ENCODE data around the gene CDCA3.
"Not testable (repeated sequence)": the region's sequence is repeated elsewhere in the genome, so short reads cannot be mapped to it uniquely, and the experiment has no call there.

The CDCA3 gene
- total RNA-seq, result 0.43 to 1.3 reads per million in 2 experiments

- peak; percentile 86 for DNase-seq (ENCODE audit: low read depth)
These were observed at the start of gene CDCA3 for GRCh38 chr12:6851153-6851920. TSS of gene CDCA3 (minus strand) at chr12:6851286. CDS start at chr12:6850952, 334 bp downstream.

GRCh38 chr12:6899837-6900519 is 48.9 kb upstream of the CDCA3 start:
- no peak for DNase-seq (ENCODE audit: low read depth)

GRCh38 chr12:6899427-6899826 is 48.3 kb upstream of the CDCA3 start:
- no peak for DNase-seq (ENCODE audit: low read depth)

- DNase-seq (ENCODE audit: low read depth), result no peak
These were observed 45.9 kb upstream of the CDCA3 start for GRCh38 chr12:6896846-6897435.

- no peak for DNase-seq (ENCODE audit: low read depth)
These were observed 43.2 kb upstream of the CDCA3 start for GRCh38 chr12:6894321-6894720.

GRCh38 chr12:6892683-6893082 is 41.6 kb upstream of the CDCA3 start:
- DNase-seq (ENCODE audit: low read depth), result not testable (repeated sequence)

- no peak for DNase-seq (ENCODE audit: low read depth)
These were observed 40.5 kb upstream of the CDCA3 start for GRCh38 chr12:6891646-6892001.

- DNase-seq (ENCODE audit: low read depth), result peak; percentile 98
These were observed 39.9 kb upstream of the CDCA3 start for GRCh38 chr12:6890789-6891645.

GRCh38 chr12:6889775-6890573 is 38.9 kb upstream of the CDCA3 start:
- DNase-seq (ENCODE audit: low read depth), result not testable (repeated sequence)

GRCh38 chr12:6888794-6889193 is 37.7 kb upstream of the CDCA3 start:
- not testable (repeated sequence) for DNase-seq (ENCODE audit: low read depth)

GRCh38 chr12:6888360-6888759 is 37.3 kb upstream of the CDCA3 start:
- DNase-seq (ENCODE audit: low read depth), result no peak

GRCh38 chr12:6887460-6887859 is 36.4 kb upstream of the CDCA3 start:
- DNase-seq (ENCODE audit: low read depth), result no peak

- not testable (repeated sequence) for DNase-seq (ENCODE audit: low read depth)
These were observed 35.3 kb upstream of the CDCA3 start for GRCh38 chr12:6886206-6886999.

GRCh38 chr12:6884539-6884938 is 33.5 kb upstream of the CDCA3 start:
- no peak for DNase-seq (ENCODE audit: low read depth)

- no peak for DNase-seq (ENCODE audit: low read depth)
These were observed 32.6 kb upstream of the CDCA3 start for GRCh38 chr12:6883683-6884082.

- no peak for DNase-seq (ENCODE audit: low read depth)
These were observed 32.2 kb upstream of the CDCA3 start for GRCh38 chr12:6883252-6883651.

- DNase-seq (ENCODE audit: low read depth), result not testable (repeated sequence)
These were observed 28.7 kb upstream of the CDCA3 start for GRCh38 chr12:6879824-6880223.

- DNase-seq (ENCODE audit: low read depth), result not testable (repeated sequence)
These were observed 22.9 kb upstream of the CDCA3 start for GRCh38 chr12:6874015-6874368.

- DNase-seq (ENCODE audit: low read depth), result peak; percentile 98
These were observed 22.3 kb upstream of the CDCA3 start, which contains the start of gene SPSB2 for GRCh38 chr12:6873094-6874014. TSS of gene SPSB2 (minus strand) at chr12:6873303. CDS start at chr12:6872901, 402 bp downstream.

All from T follicular helper cell (primary cell).